ENCODE data around the gene CREBBP. TPM values are rescaled to one million over a fixed set of nuclear protein-coding genes. Genes with fewer than 3 reads are reported as not detected.
"Not testable (repeated sequence)": the region's sequence is repeated elsewhere in the genome, so short reads cannot be mapped to it uniquely, and the experiment has no call there.

Gene CREBBP
- total RNA-seq, 1 experiment from 2014 or later, result 26.4 TPM

DNA sequence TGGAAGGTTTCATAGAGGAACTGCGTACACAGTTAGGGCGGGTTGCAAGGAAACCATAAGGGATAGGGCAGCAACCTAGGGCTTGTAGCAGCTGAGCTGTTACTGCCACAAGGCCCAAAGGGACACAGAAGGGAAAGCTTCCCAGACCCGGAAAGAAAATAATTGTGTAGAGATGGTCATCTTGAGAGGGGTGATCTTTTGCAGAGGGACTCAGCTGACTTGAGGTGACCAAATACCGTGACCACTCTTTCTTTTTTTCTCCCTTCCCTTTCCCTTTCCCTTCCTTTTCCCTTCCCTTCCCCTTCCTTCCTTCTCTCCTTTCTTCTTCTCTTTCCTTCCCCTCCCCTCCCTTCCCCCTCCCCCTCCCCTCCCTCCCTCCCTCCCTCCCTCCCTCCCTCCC, 8.5 kb upstream of the CREBBP start:
- DNase-seq, result no peak
- no peak overlapping the region for H3K27ac ChIP-seq (ENCODE audit: low read length)
- H3K4me3 ChIP-seq (ENCODE audit: low read length), result no peak overlapping the region
- H3K9ac ChIP-seq (ENCODE audit: low read length), result no peak overlapping the region
- H4K20me1 ChIP-seq (ENCODE audit: insufficient read depth, low read depth, low read length), result no peaks in the 10 kb centered on the region
- H3K36me3 ChIP-seq (ENCODE audit: insufficient read depth, low read length), result no peaks in the 10 kb centered on the region
- no peaks in the 10 kb centered on the region for H3K79me2 ChIP-seq (ENCODE audit: low read length)
- H3K9me3 ChIP-seq (ENCODE audit: low read length), result no peaks in the 10 kb centered on the region
- no peak overlapping the region for H2AFZ ChIP-seq (ENCODE audit: low read length)
- no peaks in the 10 kb centered on the region for H3K27me3 ChIP-seq (ENCODE audit: low read length)
- no peak overlapping the region for H3K4me2 ChIP-seq (ENCODE audit: low read depth, low read length, poor library complexity, severe bottlenecking)
- no peaks in the 10 kb centered on the region for H3K4me1 ChIP-seq (ENCODE audit: low read length)
- no peaks in the 10 kb centered on the region for H3K9me2 ChIP-seq (replicated peaks; ENCODE audit: insufficient read depth, low read length)

DNA sequence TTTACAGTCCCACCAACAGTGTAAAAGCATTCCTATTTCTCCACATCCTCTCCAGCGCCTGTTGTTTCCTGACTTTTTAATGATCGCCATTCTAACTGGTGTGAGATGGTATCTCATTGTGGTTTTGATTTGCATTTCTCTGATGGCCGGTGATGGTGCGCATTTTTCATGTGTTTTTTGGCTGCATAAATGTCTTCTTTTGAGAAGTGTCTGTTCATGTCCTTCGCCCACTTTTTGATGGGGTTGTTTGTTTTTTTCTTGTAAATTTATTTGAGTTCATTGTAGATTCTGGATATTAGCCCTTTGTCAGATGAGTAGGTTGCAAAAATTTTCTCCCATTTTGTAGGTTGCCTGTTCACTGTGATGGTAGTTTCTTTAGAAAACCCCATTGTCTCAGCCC, 5.5 kb upstream of the CREBBP start:
- H3K4me1 ChIP-seq (ENCODE audit: low read length); H3K9me3 ChIP-seq (ENCODE audit: low read length); H3K9me2 ChIP-seq (replicated peaks; ENCODE audit: insufficient read depth, low read length); H3K79me2 ChIP-seq (ENCODE audit: low read length); H3K36me3 ChIP-seq (ENCODE audit: insufficient read depth, low read length); H3K4me3 ChIP-seq (ENCODE audit: low read length); H3K27me3 ChIP-seq (ENCODE audit: low read length); H4K20me1 ChIP-seq (ENCODE audit: insufficient read depth, low read depth, low read length); H3K27ac ChIP-seq (ENCODE audit: low read length); H3K9ac ChIP-seq (ENCODE audit: low read length); H3K4me2 ChIP-seq (ENCODE audit: low read depth, low read length, poor library complexity, severe bottlenecking); H2AFZ ChIP-seq (ENCODE audit: low read length); DNase-seq: not testable (repeated sequence)

DNA sequence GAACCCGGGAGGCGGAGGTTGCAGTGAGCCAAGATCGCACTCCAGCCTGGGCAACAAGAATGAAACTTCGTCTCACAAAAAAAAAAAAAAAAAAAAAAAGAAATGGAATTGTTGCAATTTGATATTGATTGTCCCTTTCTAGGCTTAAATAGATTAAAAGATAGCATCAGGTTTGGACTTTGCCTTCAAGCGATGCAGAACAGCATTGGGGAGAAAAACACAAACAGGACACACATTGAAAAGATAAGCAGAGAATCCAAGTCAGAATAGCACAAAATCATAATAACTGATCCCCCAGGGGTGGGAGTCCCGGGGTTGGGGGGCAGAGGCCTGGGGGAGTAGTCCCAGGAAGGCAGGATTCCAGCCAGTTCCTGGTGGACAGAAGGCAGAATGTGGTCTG, 3.9 kb upstream of the CREBBP start:
- no peaks in the 10 kb centered on the region for H3K27me3 ChIP-seq (ENCODE audit: low read length)
- H3K79me2 ChIP-seq (ENCODE audit: low read length), result peaks cover 4% of the 10 kb centered on the region
- peaks cover 3% of the 10 kb centered on the region; the same call in 1 of the 2 replicates for H4K20me1 ChIP-seq (ENCODE audit: insufficient read depth, low read depth, low read length)
- no peak overlapping the region for H3K4me2 ChIP-seq (ENCODE audit: low read depth, low read length, poor library complexity, severe bottlenecking)
- peak; percentile 21 for DNase-seq
- peaks cover 8% of the 10 kb centered on the region for H3K4me1 ChIP-seq (ENCODE audit: low read length)
- H3K27ac ChIP-seq (ENCODE audit: low read length), result no peak overlapping the region
- no peaks in the 10 kb centered on the region for H3K9me3 ChIP-seq (ENCODE audit: low read length)
- no peak overlapping the region for H2AFZ ChIP-seq (ENCODE audit: low read length)
- no peak overlapping the region for H3K9ac ChIP-seq (ENCODE audit: low read length)
- no peak overlapping the region for H3K4me3 ChIP-seq (ENCODE audit: low read length)
- H3K9me2 ChIP-seq (replicated peaks; ENCODE audit: insufficient read depth, low read length), result no peaks in the 10 kb centered on the region
- no peaks in the 10 kb centered on the region for H3K36me3 ChIP-seq (ENCODE audit: insufficient read depth, low read length)

DNA sequence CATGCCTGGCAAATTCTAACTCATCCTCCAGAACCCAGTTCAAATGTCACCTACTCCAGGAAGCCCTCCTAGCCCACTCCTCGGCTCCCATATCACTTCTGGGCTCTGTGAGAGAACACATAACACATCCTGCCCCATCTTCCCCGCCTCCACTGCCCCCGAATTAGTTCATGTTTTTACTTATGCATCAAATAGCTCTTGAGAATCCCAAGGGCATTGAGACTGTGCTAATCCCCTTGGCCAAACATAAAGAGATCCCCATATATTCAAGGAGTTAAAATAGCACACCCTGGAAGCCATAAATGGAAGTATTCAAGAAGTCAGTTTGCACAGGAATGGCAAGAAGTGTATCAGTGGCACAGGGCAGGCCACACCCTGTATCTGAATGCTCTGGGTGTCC, 2.0 kb upstream of the CREBBP start:
- H3K9me2 ChIP-seq (replicated peaks; ENCODE audit: insufficient read depth, low read length), result no peaks in the 10 kb centered on the region
- no peak overlapping the region for H3K9ac ChIP-seq (ENCODE audit: low read length)
- peaks cover 23% of the 10 kb centered on the region for H3K79me2 ChIP-seq (ENCODE audit: low read length)
- peaks cover 19% of the 10 kb centered on the region for H3K4me1 ChIP-seq (ENCODE audit: low read length)
- H3K27me3 ChIP-seq (ENCODE audit: low read length), result no peaks in the 10 kb centered on the region
- no peak overlapping the region for H3K4me3 ChIP-seq (ENCODE audit: low read length)
- H2AFZ ChIP-seq (ENCODE audit: low read length), result no peak overlapping the region
- peaks cover 19% of the 10 kb centered on the region; the same call in 1 of the 2 replicates for H4K20me1 ChIP-seq (ENCODE audit: insufficient read depth, low read depth, low read length)
- H3K9me3 ChIP-seq (ENCODE audit: low read length), result no peaks in the 10 kb centered on the region
- peaks cover 9% of the 10 kb centered on the region; the same call in 1 of the 2 replicates for H3K36me3 ChIP-seq (ENCODE audit: insufficient read depth, low read length)
- peak; percentile 43 for DNase-seq
- no peak overlapping the region for H3K4me2 ChIP-seq (ENCODE audit: low read depth, low read length, poor library complexity, severe bottlenecking)
- H3K27ac ChIP-seq (ENCODE audit: low read length), result no peak overlapping the region

DNA sequence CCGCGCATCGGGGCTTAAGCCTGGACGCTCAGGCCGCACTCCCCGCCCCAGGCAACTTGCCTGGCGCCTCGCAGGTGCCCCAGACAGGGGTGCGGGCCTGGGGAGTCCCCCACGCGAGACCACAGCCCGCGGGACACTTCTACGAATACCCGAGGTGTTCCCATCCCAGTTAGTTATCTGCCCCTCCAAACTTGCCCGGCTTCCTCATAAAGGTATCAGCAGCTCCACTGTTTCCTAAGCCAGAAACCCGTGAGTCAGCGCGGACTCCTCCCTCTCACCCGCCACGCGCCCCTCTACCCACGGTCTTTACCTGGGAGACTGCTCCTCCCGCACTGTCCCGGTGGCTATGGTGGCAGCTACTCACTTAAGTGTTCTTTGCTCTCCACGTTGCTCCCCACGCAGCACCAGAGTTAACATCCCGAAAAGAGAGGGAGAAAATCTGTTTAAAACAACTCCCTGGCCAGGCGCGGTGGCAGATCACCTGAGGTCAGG, 1.0 kb upstream of the CREBBP start:
- H3K9me3 ChIP-seq (ENCODE audit: low read length), result no peaks in the 10 kb centered on the region
- H3K9ac ChIP-seq (ENCODE audit: low read length), result peak overlapping the region; percentile 81
- no peak for DNase-seq
- no peaks in the 10 kb centered on the region for H3K27me3 ChIP-seq (ENCODE audit: low read length)
- H3K27ac ChIP-seq (ENCODE audit: low read length), result no peak overlapping the region
- peak overlapping the region; percentile 71; the same call in 1 of the 2 replicates for H3K4me3 ChIP-seq (ENCODE audit: low read length)
- H3K9me2 ChIP-seq (replicated peaks; ENCODE audit: insufficient read depth, low read length), result no peaks in the 10 kb centered on the region
- peaks cover 9% of the 10 kb centered on the region; the same call in 1 of the 2 replicates for H3K36me3 ChIP-seq (ENCODE audit: insufficient read depth, low read length)
- H3K4me1 ChIP-seq (ENCODE audit: low read length), result peaks cover 26% of the 10 kb centered on the region
- H3K4me2 ChIP-seq (ENCODE audit: low read depth, low read length, poor library complexity, severe bottlenecking), result peak overlapping the region; percentile 79
- peaks cover 29% of the 10 kb centered on the region; the same call in 1 of the 2 replicates for H4K20me1 ChIP-seq (ENCODE audit: insufficient read depth, low read depth, low read length)
- peaks cover 33% of the 10 kb centered on the region for H3K79me2 ChIP-seq (ENCODE audit: low read length)
- H2AFZ ChIP-seq (ENCODE audit: low read length), result peak overlapping the region; percentile 73; the same call in 1 of the 2 replicates

DNA sequence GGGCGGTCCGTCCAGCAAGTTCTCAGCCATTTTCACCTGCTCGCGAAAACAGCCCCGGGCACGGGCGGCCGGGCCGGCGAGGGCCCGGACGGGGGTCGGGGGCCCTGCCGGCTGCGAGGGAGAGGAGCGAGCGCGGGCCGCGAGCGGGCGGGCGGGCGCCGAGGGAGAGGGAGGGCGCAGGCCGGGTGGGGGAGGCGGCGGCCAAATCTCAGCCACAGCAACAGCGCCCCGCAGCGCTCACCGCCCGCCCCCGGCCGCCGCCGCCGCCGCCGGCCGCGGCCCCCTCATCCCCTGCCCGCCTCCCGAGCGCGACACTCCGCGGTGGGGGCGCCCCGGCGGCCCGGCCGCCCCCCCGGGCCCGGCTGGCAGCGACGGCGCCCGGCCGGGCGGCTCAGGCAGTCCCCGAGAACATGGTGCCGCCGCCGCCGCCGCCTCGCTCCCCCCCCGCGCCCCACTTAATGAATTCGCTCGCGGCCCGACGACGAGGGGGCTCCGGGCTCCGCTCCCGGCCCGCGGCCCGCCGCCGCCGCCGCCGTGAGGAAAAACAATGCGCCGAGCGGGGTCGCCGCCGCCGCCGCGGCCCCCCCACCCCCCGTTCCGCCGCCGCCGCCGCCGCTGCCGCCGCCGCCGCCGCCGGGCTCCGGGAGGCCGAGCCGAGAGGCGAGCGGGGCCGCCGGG, 487 bp downstream of the CREBBP start:
- Histone ChIP-seq H3K79me2 (ENCODE audit: low read length) (peaks cover 48% of the 10 kb centered on the region), H3K4me1 (ENCODE audit: low read length) (peaks cover 31% of the 10 kb centered on the region), H2AFZ (ENCODE audit: low read length) (no peak overlapping the region), H3K9me2 (replicated peaks; ENCODE audit: insufficient read depth, low read length) (no peaks in the 10 kb centered on the region), H3K9me3 (ENCODE audit: low read length) (no peaks in the 10 kb centered on the region), H3K27ac (ENCODE audit: low read length) (no peak overlapping the region), H3K36me3 (ENCODE audit: insufficient read depth, low read length) (peaks cover 9% of the 10 kb centered on the region; the same call in 1 of the 2 replicates), H3K4me3 (ENCODE audit: low read length) (peak overlapping the region; percentile 81), H3K27me3 (ENCODE audit: low read length) (no peaks in the 10 kb centered on the region), H3K4me2 (ENCODE audit: low read depth, low read length, poor library complexity, severe bottlenecking) (peak overlapping the region; percentile 84), H3K9ac (ENCODE audit: low read length) (peak overlapping the region; percentile 83), H4K20me1 (ENCODE audit: insufficient read depth, low read depth, low read length) (peaks cover 39% of the 10 kb centered on the region; the same call in 1 of the 2 replicates)
- peak; percentile 87 for DNase-seq

DNA sequence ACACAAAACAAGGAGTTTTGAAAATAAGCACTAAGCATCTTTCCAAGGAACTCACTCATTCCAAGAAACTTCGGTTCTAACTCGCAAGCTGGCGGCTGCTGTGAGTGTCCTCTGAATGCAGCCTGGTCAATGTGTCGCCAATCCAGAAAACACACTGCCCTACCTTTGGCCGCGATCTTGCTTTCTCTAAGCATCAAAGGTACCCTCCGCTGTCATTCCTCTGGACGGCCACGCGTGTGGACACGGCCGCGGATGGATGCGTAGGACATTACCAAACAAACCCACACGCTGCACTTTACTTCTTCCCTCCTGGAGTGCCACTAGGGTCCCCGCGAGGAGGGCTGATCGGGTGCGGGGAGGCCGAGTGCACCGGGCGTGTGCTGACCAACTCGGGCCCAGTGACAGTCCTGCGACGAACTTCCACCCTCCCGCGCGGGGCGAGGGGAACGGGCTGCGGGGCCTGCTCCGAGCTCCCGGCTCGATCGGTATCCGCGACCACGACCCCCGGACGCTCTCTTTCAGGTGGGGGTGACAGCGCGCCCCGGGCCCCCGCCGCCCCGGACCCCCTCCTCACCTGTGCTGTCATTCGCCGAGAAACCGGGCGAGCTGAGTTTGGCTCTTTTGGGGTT, 1.1 kb downstream of the CREBBP start:
- Histone ChIP-seq H3K36me3 (ENCODE audit: insufficient read depth, low read length) (peaks cover 9% of the 10 kb centered on the region; the same call in 1 of the 2 replicates), H2AFZ (ENCODE audit: low read length) (no peak overlapping the region), H3K9me2 (replicated peaks; ENCODE audit: insufficient read depth, low read length) (no peaks in the 10 kb centered on the region), H3K4me1 (ENCODE audit: low read length) (peaks cover 37% of the 10 kb centered on the region), H3K27me3 (ENCODE audit: low read length) (no peaks in the 10 kb centered on the region), H3K9me3 (ENCODE audit: low read length) (no peaks in the 10 kb centered on the region), H3K27ac (ENCODE audit: low read length) (no peak overlapping the region; the same call in 1 of the 2 replicates), H3K79me2 (ENCODE audit: low read length) (peaks cover 54% of the 10 kb centered on the region), H3K4me2 (ENCODE audit: low read depth, low read length, poor library complexity, severe bottlenecking) (peak overlapping the region; percentile 84), H3K4me3 (ENCODE audit: low read length) (peak overlapping the region; percentile 81), H3K9ac (ENCODE audit: low read length) (peak overlapping the region; percentile 83), H4K20me1 (ENCODE audit: insufficient read depth, low read depth, low read length) (peaks cover 46% of the 10 kb centered on the region; the same call in 1 of the 2 replicates)
- peak; percentile 58 for DNase-seq

DNA sequence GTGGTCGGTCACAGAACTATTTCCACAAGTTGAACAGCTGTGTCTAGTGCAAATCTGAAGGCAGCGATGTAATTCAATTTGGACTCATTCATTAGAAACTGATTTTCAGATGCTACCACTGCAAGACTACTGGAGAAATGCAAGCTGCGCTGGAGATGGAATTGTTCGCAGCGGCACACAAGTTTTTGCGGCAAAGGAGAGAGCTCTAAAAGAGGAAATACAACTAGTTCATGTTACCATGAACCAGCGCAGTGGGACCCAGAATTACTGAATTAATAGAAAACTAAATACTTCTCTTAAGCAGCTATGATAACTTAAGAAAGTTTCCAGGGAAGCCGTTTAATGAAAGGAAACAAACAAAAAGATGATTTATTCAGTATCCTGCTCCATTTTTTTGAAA, 1.9 kb downstream of the CREBBP start:
- DNase-seq, result peak; percentile 84
- Histone ChIP-seq H3K9me2 (replicated peaks; ENCODE audit: insufficient read depth, low read length) (no peaks in the 10 kb centered on the region), H3K4me1 (ENCODE audit: low read length) (peaks cover 45% of the 10 kb centered on the region), H3K9ac (ENCODE audit: low read length) (peak overlapping the region; percentile 83), H3K36me3 (ENCODE audit: insufficient read depth, low read length) (peaks cover 9% of the 10 kb centered on the region; the same call in 1 of the 2 replicates), H3K4me2 (ENCODE audit: low read depth, low read length, poor library complexity, severe bottlenecking) (peak overlapping the region; percentile 84), H3K9me3 (ENCODE audit: low read length) (no peaks in the 10 kb centered on the region), H3K4me3 (ENCODE audit: low read length) (peak overlapping the region; percentile 81), H3K79me2 (ENCODE audit: low read length) (peaks cover 62% of the 10 kb centered on the region), H3K27me3 (ENCODE audit: low read length) (no peaks in the 10 kb centered on the region), H2AFZ (ENCODE audit: low read length) (no peak overlapping the region), H3K27ac (ENCODE audit: low read length) (peak overlapping the region; percentile 20; the same call in 1 of the 2 replicates), H4K20me1 (ENCODE audit: insufficient read depth, low read depth, low read length) (peaks cover 51% of the 10 kb centered on the region; the same call in 1 of the 2 replicates)

Measured in Karpas-422 (cell line).